AG09319 (cell line): Measurements from ENCODE around the gene MSMP.

Experiments used
- DNase-seq: peaks from one replicate; pipeline ENCODE4 v3.0.0-alpha.2; 2010; ENCODE audit warnings: low read depth; ENCODE audit errors: extremely low read depth
- TF ChIP-seq, protein P1 (sequence below): IDR thresholded peaks from 2 replicates; pipeline ENCODE4 v1.5.1; 2011; ENCODE audit warnings: low read depth, mild to moderate bottlenecking, inconsistent platforms, low read length, moderate library complexity

The MSMP gene

DNA sequence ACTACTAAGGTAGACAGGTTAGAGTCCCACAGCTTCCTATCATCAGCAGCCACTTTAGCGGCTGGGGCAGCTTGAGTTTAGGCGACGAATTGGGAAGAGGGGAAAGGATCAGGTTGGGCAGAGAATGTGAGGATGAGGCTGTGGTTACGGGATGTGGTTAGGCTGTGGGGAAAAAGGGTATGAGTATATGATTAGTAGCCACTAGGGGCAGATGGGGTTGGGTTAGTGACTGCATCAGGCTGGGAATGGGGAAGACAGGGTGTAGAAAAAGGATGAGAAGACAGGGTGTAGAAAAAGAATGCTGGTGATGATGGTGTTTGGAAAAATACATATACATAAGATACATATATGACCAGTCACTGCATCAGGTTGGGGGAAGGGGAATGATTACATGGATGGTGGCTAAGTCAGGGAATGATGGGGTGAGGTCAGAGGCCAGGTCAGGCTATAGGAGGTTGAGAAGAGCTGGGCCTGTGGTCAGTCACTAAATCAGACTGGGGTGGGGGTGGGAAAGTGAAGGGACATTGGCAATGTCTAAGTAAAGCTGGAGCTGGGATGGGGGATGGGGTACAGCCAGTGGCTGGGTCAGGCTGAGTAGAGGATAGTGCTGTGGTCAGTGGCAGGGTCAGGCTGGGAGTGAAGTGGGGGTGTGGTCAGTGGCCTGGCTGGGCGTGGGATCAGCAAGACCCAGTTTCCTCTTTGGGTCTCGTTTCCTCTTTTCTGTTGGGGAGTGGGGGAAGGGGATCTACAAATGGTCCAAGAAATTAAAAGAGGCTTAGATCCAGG, 24.2 kb downstream of the MSMP start:
- peak; percentile 65 for DNase-seq

DNA sequence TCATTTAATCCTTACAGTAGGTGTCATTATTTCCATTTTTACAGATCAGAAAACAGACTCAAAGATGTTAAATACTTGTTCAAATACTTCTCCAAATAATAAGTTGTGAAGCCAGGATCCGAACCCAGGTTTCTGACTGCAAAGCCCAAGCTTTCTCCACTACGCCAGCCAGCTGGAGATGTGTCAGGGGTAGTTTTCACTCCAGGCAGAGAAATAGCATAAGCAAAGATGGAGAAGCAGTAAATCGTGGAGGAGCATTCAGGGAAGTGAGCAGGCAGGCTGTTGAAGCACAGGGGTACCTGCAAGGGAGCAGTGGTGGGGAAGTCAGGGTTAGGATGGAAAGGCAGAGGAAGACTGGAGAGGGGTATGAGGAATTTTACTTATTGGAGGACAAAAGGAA, 25.0 kb downstream of the MSMP start:
- no peak for DNase-seq
- TF ChIP-seq, protein P1, sequence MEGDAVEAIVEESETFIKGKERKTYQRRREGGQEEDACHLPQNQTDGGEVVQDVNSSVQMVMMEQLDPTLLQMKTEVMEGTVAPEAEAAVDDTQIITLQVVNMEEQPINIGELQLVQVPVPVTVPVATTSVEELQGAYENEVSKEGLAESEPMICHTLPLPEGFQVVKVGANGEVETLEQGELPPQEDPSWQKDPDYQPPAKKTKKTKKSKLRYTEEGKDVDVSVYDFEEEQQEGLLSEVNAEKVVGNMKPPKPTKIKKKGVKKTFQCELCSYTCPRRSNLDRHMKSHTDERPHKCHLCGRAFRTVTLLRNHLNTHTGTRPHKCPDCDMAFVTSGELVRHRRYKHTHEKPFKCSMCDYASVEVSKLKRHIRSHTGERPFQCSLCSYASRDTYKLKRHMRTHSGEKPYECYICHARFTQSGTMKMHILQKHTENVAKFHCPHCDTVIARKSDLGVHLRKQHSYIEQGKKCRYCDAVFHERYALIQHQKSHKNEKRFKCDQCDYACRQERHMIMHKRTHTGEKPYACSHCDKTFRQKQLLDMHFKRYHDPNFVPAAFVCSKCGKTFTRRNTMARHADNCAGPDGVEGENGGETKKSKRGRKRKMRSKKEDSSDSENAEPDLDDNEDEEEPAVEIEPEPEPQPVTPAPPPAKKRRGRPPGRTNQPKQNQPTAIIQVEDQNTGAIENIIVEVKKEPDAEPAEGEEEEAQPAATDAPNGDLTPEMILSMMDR, result no peak

More for the DNA sequence above, 24.2 kb downstream of the MSMP start:
- TF ChIP-seq, protein P1, result peak; percentile 69

DNA sequence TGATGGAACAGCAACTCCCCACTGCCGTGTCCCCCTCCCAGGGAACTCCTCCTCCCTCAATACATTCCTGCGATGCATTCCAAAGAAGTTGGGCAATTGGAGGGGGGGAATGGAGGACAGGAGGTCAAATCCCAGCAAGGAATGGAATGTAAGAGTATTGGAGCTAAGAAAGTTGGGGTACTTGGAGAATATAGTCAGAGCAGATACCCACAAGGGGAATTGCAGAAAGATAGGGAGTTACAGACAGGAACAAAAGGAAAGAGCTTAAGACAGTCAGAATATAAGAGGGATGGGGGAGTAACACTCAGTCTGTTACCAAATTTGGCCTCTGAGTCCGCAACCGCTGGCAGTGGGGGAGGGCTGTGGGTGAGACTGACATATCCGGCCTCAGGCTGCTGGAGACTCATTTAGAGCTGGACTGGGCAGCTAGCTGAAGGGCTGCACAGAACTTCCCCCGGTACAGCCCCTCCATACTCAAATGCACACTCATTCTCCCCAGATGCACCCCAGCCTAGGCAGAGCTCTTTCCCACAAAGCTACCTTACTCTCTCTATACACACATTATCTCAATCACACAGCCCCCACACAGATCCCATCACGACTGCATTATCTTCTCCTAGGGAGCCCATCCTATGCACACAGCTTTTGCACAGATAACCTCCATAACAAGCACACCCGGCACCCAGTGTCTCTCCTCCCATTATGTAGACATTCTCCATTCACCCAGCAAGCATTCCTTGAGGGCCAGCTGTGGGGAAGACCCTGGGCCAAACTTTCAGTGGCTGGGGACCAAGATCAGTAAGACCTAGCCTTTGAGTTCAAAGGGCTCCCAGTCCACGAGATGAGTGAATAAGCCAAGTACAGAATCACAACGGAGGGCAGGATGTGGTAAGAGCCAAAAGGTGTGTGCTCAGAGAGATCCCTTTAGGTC, 25.8 kb downstream of the MSMP start:
- peak; percentile 68 for DNase-seq
- TF ChIP-seq, protein P1, result no peak

DNA sequence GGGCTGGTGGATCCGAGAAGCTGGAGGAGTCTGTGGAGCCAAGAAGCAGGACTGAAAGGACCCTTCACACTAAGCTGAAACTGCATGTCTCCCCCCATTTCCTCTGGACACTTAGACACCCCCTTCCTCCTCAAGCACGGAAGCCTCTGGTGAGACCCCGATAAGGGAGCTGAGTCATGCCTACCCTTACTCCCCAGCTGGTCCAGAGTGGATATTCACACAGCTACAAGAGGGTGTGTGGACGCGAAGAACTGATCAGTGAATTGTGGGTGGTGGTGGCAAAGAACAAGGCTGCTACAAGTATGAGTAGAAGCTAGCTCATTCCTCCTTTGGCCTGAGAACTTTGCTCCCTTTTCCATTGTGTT, 26.4 kb downstream of the MSMP start:
- TF ChIP-seq, protein P1, result no peak
- DNase-seq, result no peak

DNA sequence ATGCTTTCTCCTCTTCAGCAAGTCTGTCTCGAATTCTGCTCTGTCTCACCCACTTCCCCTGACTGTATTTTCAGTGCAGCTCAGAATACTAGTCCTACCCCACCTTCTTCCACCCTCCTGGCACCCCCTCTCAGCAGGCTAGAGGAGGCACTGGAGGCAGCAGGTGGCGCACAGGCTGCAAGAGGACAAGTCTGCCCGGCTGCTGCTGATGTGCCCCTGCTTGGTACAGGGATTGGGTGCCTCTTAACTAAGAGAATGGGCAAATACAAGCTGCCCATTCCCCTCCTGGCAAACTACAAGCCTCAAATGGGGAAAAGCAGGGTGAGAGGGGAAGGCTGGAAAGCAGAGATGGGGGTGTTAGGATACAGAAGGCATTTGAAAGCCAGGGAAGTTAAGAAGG, 27.1 kb downstream of the MSMP start:
- TF ChIP-seq, protein P1, result peak; percentile 27
- DNase-seq, result no peak

DNA sequence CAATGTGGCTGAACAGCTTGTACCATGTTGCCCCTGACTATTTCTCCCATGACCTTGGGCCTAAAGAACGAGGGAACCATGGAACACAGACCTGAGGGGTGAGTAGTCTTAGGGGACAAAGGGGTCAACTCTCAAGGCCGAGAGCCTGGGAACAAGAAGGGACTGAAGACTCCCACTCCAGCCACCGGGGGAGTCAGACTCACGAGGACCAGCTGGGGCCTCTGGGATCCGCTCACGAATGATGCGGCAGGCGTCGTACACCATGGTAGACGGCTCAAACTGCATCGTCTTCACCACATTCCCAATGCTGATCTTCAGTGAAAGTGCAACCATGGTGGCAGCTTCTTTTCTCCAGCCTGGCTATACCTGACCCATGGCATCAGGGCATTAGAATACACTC, 28.7 kb downstream of the MSMP start:
- TF ChIP-seq, protein P1, result no peak

DNA sequence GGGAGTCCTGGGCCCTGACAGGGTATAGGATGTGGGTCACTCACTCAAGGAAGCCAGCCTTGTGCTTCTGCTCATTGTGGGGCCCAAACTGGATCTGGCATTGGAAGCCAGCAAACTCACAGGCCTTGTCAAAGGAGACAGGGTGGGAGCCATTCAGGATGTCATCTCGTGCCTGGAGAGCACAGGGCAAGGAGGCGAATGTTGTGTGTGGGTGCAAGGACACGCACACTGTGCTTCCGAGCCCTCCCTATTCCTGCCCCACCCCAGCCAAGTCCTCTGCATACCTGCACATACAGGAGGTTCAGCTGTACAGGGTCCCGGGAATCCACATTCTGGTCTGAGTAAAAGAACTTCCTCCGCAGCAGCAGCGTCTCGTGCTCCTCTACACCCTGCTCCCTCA, 30.2 kb downstream of the MSMP start:
- no peak for DNase-seq
- TF ChIP-seq, protein P1, result no peak

More for the DNA sequence above, 28.7 kb downstream of the MSMP start:
- no peak for DNase-seq
